Measurements from ENCODE around the gene L3MBTL4.

DNA sequence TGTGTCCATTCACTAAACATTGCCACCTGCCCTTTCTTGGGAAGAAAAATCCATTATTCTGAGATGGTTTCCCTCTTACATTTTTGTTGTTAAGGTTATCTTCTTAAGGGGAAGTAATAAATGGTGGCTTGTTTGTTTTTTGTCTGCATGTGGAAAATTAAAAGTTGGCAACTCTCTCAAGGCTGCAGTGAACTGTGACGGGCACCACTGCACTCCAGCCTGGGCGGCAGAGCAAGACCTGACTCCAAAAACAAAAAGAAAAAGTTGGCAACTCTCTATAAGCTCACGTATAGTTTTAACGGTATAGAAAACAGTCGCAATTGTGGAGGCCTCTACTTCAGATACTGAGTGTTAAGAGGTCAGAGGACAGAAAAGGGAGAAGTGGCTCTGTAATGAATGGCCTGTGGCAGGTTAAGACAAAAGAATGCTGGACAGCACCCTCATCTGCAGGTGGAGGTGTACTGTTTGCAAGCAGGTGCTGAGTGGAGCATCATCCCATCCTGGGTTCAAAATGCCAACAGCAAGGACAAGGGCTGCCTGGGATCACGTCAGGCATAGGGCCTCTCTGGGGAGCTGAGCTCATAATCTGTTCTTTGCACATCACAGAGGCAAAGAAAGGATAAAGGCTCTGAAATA is 16.7 kb downstream of the L3MBTL4 start:
- no peak for TF ChIP-seq EZH2 (IDR thresholded peaks at IDR 0.05; ENCODE audit: borderline replicate concordance, low read depth, low read length, poor library complexity, severe bottlenecking)
- no peak for TF ChIP-seq CTCF (conservative IDR thresholded peaks at IDR 0.05; ENCODE audit: low read depth, low read length)
